ENCODE data around the gene AXDND1. TPM values are rescaled to one million over a fixed set of nuclear protein-coding genes. Genes with fewer than 3 reads are reported as not detected.

The AXDND1 gene
- total and polyA plus RNA-seq, 9 of the 15 experiments (the other 6 are each of a cell fraction or from before 2014, with no cell fraction given): 0.03 to 0.13 (median 0.06) TPM; not detected in 5

- TF ChIP-seq MGA (IDR thresholded peaks at IDR 0.05): peak; percentile 27; the same call in 1 of the 2 replicates
- peak; percentile 70 for TF ChIP-seq ATF3 (IDR thresholded peaks at IDR 0.05)
- no peak for TF ChIP-seq ATF3 (CRISPR knock-in tag; conservative IDR thresholded peaks at IDR 0.05)
- TF ChIP-seq MAFG (tag; conservative IDR thresholded peaks at IDR 0.05): peak; percentile 82
- TF ChIP-seq C11orf30 (IDR thresholded peaks at IDR 0.05; ENCODE audit: low read depth): peak; percentile 55
- peak; percentile 12; the same call in 1 of the 2 replicates for TF ChIP-seq ESRRA (IDR thresholded peaks at IDR 0.05; ENCODE audit: borderline replicate concordance, low read depth)
- TF ChIP-seq MAFF (IDR thresholded peaks at IDR 0.05; ENCODE audit: low read length): peak; percentile 54
- no peak for TF ChIP-seq SMARCC2 (IDR thresholded peaks at IDR 0.05; ENCODE audit: low read depth)
- peak; percentile 52; the same call in 1 of the 2 replicates for TF ChIP-seq JUND (IDR thresholded peaks at IDR 0.05; ENCODE audit: borderline replicate concordance, low read depth, low read length)
- TF ChIP-seq JUND (tag; IDR thresholded peaks at IDR 0.05; ENCODE audit: borderline replicate concordance, low read depth, low read length): peak; percentile 73; the same call in 2 of the 3 replicates
- TF ChIP-seq JUN (IDR thresholded peaks at IDR 0.05; ENCODE audit: borderline replicate concordance, low read depth, low read length): peak; percentile 45; the same call in 1 of the 2 replicates
- no peak for TF ChIP-seq JUN (CRISPR knock-in tag; IDR thresholded peaks at IDR 0.05; ENCODE audit: borderline replicate concordance)
- TF ChIP-seq IRF9 (tag; IDR thresholded peaks at IDR 0.05): no peak
These were observed 185.2 kb downstream of the AXDND1 start (continued) for GRCh38 chr1:179550746-179551682.

All from K562 (cell line).